GM18508 (cell line): Measurements from ENCODE around the gene NAA11.

Experiments used
- ATAC-seq: cut with Tn5 transposase; IDR thresholded peaks from one replicate; pipeline ENCODE4 v1.9.1; 2021; ENCODE audit warnings: moderate number of reproducible peaks; ENCODE audit not compliant: insufficient read depth, unreplicated experiment

NAA11 gene

GRCh38 chr4:79325864-79326328 lies at the start of gene NAA11:
Gene NAA11, minus strand, starts transcription at chr4:79326061. Its CDS starts 184 bp downstream, at chr4:79325877.
- ATAC-seq = no peak

- ATAC-seq = no peak
Observed at GRCh38 chr4:79370026-79370425, 44.2 kb upstream of the NAA11 start.

GRCh38 chr4:79367096-79367495 lies 41.2 kb upstream of the NAA11 start:
- ATAC-seq = no peak

- ATAC-seq = no peak
Observed at GRCh38 chr4:79366422-79366821, 40.6 kb upstream of the NAA11 start.

GRCh38 chr4:79364061-79364460 lies 38.2 kb upstream of the NAA11 start:
- ATAC-seq = no peak

- no peak for ATAC-seq
Observed at GRCh38 chr4:79362626-79363025, 36.8 kb upstream of the NAA11 start.

- no peak for ATAC-seq
Observed at GRCh38 chr4:79360006-79360405, 34.1 kb upstream of the NAA11 start.

- no peak for ATAC-seq
Observed at GRCh38 chr4:79358438-79358837, 32.6 kb upstream of the NAA11 start.

GRCh38 chr4:79357365-79357764 lies 31.5 kb upstream of the NAA11 start:
- ATAC-seq = no peak

GRCh38 chr4:79353075-79353474 lies 27.2 kb upstream of the NAA11 start:
- no peak for ATAC-seq

- ATAC-seq = no peak
Observed at GRCh38 chr4:79348405-79348804, 22.5 kb upstream of the NAA11 start.

- no peak for ATAC-seq
Observed at GRCh38 chr4:79341893-79342653, 16.2 kb upstream of the NAA11 start.

- no peak for ATAC-seq
Observed at GRCh38 chr4:79340568-79340967, 14.7 kb upstream of the NAA11 start.

- ATAC-seq = peak; percentile 71
Observed at GRCh38 chr4:79338148-79338547, 12.3 kb upstream of the NAA11 start.

- no peak for ATAC-seq
Observed at GRCh38 chr4:79334783-79335182, 8.9 kb upstream of the NAA11 start.

GRCh38 chr4:79334341-79334740 lies 8.5 kb upstream of the NAA11 start:
- no peak for ATAC-seq

- ATAC-seq = no peak
Observed at GRCh38 chr4:79331126-79331876, 5.4 kb upstream of the NAA11 start.

- no peak for ATAC-seq
Observed at GRCh38 chr4:79330720-79331119, 4.9 kb upstream of the NAA11 start.

GRCh38 chr4:79325436-79325835 lies 425 bp downstream of the NAA11 start:
- no peak for ATAC-seq

GRCh38 chr4:79319975-79320374 lies 5.9 kb downstream of the NAA11 start:
- no peak for ATAC-seq

- no peak for ATAC-seq
Observed at GRCh38 chr4:79317711-79318110, 8.2 kb downstream of the NAA11 start.

- no peak for ATAC-seq
Observed at GRCh38 chr4:79315891-79316290, 10.0 kb downstream of the NAA11 start.
